ENCODE measurements around the gene TPO.
A peak's percentile ranks its signal among the peaks of the same experiment; 100 is the strongest.

Gene TPO

DNA sequence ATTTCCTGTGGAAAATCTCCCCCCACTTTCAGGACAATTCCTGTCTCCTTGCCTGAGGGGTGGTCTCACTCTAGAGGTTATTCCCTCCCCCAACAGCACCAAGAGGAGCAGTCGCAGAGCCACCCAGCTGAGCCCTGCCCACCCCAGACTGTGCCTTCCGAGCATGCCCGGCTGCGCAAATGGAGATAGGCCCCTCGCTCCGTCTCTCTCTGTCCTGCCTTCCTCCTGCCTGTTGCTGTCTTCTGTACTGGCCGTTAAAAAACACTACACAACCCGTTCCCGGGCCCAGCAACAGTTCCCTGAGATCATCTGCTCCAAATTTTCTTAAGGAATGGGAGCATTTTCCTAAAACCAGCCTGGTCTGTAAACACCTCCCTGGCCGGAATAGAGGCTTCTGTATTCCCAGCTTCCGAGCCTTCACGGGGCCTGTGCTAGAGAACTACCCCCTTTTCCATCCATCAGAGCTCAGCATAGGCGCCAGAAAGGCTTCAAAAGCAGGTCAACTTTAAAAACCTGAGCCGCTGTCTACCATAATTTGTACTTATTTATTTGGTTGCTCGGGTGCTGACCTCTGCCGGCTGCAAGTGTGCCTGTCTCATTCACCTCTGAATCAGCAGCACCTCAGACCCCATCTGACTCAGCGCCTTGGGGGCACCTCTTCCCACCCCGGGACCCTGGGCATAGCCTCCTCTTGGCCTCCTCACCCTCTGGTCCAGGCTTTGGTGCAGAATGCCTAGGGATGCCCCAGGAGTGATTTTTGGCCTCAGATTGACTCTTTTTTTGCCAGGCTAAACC lies 171.6 kb downstream of the TPO start:
- DNase-seq (ENCODE audit: low read depth) = peak; percentile 28

DNA sequence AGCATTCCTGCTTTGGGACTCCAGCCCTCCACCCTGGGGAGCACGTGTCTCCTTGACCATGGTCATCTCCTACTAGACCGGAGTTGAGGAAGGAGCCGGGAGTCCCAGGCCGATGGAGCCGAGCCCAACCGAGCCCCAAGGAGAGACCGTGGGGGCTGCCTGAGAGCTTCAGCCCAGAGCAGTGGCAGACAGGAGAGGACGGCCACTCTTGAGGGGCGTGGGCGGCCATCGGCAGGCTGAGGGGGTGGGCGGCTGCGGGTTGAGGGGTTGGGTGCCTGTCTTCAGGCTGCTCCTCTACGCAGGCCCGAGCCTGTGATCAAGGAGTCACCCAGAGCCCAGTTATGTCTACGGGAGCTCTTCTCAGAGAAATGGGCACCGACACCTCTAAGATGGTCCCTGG lies 172.4 kb downstream of the TPO start:
- DNase-seq (ENCODE audit: low read depth) = no peak

DNA sequence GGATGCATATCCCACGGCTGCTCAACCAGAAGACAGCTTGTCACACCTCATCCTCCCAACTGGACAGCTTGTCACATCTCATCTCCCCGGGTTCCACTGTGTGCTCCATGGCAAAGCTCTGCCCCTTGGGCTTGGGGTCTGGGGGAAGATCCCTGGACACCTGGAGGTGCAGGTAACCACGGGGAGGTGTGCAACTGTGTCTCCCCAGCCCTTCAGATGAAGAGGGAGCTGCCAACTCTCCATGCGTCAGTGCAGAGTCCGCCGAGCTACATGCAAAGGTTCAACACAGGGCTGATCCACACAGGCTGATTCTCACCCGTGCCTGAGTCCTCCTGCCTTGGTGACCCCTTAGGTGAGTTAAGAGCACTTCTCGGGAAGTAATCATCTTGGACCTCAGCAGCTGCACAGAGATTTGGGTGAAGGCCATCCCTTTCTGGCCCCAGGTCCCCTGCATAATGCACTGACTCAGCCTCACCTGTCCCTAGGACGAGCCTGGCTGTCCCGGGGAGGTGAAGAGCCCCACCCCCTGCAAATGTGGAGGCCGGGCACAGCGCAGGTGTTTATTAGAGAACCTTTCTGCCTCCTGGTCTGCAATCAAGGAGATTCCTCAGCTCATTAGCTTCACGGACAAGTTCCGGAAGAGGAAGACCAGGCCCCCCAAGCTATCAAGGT lies 173.1 kb downstream of the TPO start:
- DNase-seq (ENCODE audit: low read depth) = no peak

DNA sequence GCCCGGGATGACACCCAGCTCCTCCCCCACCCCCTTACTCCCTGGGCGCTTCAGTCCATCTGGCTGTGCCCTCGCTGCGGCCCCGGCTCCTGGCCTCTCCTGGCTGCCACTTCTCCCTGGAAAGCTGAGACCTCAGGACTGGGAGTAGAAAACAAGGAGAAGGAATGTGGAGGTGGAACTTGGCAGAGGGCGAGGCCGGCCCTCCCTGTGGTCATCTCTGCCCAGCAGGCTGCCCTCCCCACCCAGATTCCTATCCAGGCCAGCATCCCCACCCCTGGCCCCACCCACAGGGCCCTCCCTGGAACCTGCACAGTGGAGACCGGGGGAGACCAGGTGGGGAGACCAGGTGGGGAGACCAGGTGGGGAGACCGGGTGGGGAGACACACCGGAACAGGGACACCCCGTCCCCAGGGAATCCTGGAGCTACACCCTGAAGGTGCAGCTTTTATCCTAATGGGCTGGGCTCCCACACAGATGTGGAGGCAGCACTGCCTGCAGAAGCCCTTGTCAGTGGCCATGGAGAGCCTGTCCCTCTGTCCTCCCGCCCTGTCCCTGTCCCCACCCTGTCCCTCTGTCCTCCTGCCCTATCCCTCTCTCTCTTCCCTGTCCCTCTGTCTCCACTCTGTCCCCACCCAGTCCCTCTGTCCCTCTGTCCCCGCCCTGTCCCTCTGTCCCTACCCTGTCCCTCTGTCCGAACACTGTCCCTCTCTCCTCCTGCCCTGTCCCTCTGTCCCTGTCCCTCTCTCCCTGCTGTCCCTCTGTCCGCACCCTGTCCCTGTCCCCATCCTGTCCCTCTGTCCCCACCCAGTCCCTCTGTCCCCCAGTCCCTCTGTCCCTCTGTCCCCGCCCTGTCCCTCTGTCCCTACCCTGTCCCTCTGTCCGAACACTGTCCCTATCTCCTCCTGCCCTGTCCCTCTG lies 173.9 kb downstream of the TPO start:
- no peak for DNase-seq (ENCODE audit: low read depth)

DNA sequence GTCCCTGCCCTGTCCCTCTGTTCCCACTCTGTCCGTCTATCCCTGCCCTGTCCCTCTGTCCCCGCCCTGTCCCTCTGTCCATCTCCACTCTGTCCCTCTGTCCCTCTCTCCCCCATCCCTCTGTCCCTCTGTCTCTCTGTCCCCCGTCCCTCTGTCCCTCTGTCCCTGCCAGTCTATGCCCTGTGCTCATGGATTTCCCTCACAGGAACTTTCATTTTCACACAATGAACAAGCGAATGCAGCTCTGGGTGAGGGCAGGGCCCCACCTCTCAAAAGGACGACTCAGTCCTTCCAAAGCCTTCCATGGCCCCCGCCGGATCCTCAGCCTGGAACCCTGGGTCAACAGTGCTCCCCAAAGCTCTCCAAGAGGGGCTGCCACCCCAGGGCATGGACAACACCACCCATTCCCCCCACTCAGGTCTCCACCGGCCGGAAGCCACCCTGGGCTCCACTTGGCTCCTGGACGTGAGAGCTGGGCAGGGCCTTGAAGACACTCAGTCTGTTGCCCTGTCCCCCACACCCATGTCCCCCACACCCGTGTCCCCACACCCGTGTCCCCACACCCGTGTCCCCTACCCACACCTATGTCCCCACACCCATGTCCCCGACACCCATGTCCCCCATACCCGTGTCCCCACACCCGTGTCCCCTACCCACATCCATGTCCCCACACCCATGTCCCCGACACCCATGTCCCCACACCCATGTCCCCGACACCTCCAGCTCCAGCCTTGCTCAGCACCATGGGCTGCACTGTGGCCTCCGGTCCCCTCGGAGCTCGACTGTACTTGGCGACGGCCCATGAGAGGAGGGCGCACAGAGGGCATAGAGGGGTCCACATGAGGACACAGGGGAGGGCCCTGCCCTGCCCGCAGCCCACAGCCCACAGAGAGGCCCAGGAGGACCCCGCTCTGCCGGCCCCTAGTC lies 175.1 kb downstream of the TPO start:
- no peak for DNase-seq (ENCODE audit: low read depth)

DNA sequence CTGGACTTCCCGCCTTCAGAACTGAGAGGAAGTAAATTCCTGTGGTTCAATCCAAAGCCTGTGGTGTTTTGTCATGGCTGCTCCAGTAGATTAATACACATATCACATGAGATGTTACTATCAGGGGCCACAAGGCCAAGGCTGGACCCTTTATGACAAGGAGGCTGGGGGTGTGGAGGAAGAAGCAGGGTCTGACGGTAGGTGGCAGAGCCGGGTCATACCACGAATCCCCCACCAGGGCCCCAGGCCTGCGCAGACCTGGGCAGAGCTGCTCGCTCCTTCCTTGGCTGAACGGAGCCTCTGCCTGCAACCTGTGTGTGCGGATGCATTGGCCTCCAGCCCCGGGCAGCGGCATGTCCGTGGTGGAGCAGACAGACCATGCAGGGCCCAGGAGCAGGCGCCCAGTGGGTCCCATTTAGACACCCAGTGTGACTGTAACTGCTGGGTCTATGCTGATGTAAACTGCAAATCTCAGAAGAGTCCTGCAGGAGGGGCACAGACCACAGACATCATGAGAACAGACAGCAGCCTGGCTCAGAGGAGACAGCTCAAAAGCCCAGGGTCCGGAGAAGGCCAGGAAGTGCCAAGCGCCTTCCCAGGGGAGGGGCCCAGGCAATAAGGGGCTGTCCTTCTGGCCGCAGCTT lies 175.8 kb downstream of the TPO start:
- DNase-seq (ENCODE audit: low read depth) = peak; percentile 51

DNA sequence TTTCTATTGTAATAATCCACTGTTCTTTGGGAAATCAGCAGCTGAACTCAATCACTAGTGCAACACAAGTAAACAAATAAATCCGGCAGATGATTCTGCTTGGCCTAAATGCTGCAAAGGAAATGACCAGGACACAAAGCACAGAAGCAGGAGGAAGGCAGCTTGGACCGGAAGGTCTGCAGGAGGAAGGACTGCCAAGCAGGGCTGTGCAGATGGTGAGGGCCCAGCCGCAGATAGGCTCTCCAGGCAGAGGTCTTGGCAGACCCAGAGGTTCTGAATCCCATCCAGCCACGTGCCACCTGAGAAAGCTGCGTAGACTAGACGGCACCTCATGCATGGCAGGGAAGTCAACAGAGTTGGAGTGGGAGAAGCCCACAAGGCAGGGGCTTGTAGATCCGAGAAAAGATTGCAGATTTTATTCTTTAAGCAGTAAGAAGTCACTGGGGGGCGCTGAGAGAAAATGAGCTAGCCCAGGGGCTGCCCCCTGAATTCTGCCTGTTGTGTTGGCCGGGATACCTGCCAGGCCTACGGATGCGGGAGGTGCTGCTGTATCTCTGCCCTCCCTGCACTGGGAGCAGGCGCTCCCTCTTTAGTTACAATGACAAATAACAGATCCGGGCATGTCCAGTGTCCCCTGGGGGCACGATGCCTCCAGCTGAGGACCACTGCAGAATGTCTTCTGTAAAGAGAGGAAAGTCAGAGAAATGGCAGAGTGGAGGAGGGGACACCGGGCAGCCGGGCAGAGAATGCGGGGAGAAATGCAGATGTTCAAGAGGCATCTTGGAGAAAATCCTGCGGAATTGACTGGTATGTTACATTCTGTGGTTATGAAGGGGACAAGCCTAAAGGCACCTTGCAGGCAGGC lies 177.6 kb downstream of the TPO start:
- DNase-seq (ENCODE audit: low read depth) = no peak

DNA sequence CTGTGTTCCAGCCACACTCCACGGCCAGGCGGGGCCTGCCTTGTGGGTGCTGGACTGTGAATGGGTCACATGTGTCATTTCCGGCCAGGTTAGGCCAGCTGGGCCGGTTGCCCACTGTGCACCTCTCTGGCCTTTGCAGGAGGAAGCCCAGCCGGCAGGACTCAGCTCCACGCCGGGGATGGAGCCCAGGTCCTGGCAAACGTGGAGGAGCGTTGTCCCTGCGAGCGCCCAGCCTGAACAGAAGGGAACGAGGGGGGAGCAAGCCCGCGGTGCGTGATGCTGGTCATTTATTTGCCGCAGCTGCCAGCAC lies 178.2 kb downstream of the TPO start:
- no peak for DNase-seq (ENCODE audit: low read depth)

All from iris pigment epithelial cell (primary cell).